ENCODE measurements around the gene CCDC197.

Gene CCDC197

GRCh38 chr14:94029265-94029664 lies 32.2 kb downstream of the CCDC197 start:
- H3K4me3 ChIP-seq (ENCODE audit: low read depth in 1 of 5, low read length in 5 of 5), result no peak overlapping the region
- H3K9ac ChIP-seq (ENCODE audit: low read length in 5 of 5), result no peak overlapping the region
- no peaks in the 10 kb centered on the region for H3K36me3 ChIP-seq (ENCODE audit: control insufficient read depth in 5 of 5, insufficient read depth in 5 of 5, low read length in 5 of 5)
- H3K9me3 ChIP-seq (ENCODE audit: control insufficient read depth in 5 of 5, low read length in 5 of 5), result no peaks in the 10 kb centered on the region
- no peaks in the 10 kb centered on the region for H3K27me3 ChIP-seq (ENCODE audit: control insufficient read depth in 5 of 5, insufficient read depth in 4 of 5, low read length in 5 of 5)
- H3K4me1 ChIP-seq (ENCODE audit: control insufficient read depth in 5 of 5, insufficient read depth in 5 of 5, low read length in 5 of 5), result peaks cover 0 to 25% (median 16%) of the 10 kb centered on the region in 5 donors
- H3K27ac ChIP-seq (ENCODE audit: low read depth, low read length), result no peak overlapping the region

GRCh38 chr14:94029671-94030203 lies 32.6 kb downstream of the CCDC197 start:
- Histone ChIP-seq H3K4me1 (ENCODE audit: control insufficient read depth in 5 of 5, insufficient read depth in 5 of 5, low read length in 5 of 5) (peaks cover 0 to 25% (median 16%) of the 10 kb centered on the region in 5 donors), H3K27ac (ENCODE audit: low read depth, low read length) (no peak overlapping the region), H3K9ac (ENCODE audit: low read length in 5 of 5) (no peak overlapping the region), H3K27me3 (ENCODE audit: control insufficient read depth in 5 of 5, insufficient read depth in 4 of 5, low read length in 5 of 5) (no peaks in the 10 kb centered on the region), H3K36me3 (ENCODE audit: control insufficient read depth in 5 of 5, insufficient read depth in 5 of 5, low read length in 5 of 5) (no peaks in the 10 kb centered on the region), H3K4me3 (ENCODE audit: low read depth in 1 of 5, low read length in 5 of 5) (no peak overlapping the region), H3K9me3 (ENCODE audit: control insufficient read depth in 5 of 5, low read length in 5 of 5) (no peaks in the 10 kb centered on the region)

- no peak overlapping the region for H3K27ac ChIP-seq (ENCODE audit: low read depth, low read length)
- H3K27me3 ChIP-seq (ENCODE audit: control insufficient read depth in 5 of 5, insufficient read depth in 4 of 5, low read length in 5 of 5), result no peaks in the 10 kb centered on the region
- peaks cover 0 to 25% (median 16%) of the 10 kb centered on the region in 5 donors for H3K4me1 ChIP-seq (ENCODE audit: control insufficient read depth in 5 of 5, insufficient read depth in 5 of 5, low read length in 5 of 5)
- H3K4me3 ChIP-seq (ENCODE audit: low read depth in 1 of 5, low read length in 5 of 5), result no peak overlapping the region
- no peaks in the 10 kb centered on the region for H3K9me3 ChIP-seq (ENCODE audit: control insufficient read depth in 5 of 5, low read length in 5 of 5)
- H3K9ac ChIP-seq (ENCODE audit: low read length in 5 of 5), result no peak overlapping the region
- no peaks in the 10 kb centered on the region for H3K36me3 ChIP-seq (ENCODE audit: control insufficient read depth in 5 of 5, insufficient read depth in 5 of 5, low read length in 5 of 5)
Measured at GRCh38 chr14:94030571-94030970, 33.5 kb downstream of the CCDC197 start.

GRCh38 chr14:94031161-94031882 lies 34.2 kb downstream of the CCDC197 start:
- Histone ChIP-seq H3K27ac (ENCODE audit: low read depth, low read length) (no peak overlapping the region), H3K9ac (ENCODE audit: low read length in 5 of 5) (no peak overlapping the region), H3K9me3 (ENCODE audit: control insufficient read depth in 5 of 5, low read length in 5 of 5) (no peaks in the 10 kb centered on the region), H3K27me3 (ENCODE audit: control insufficient read depth in 5 of 5, insufficient read depth in 4 of 5, low read length in 5 of 5) (no peaks in the 10 kb centered on the region), H3K36me3 (ENCODE audit: control insufficient read depth in 5 of 5, insufficient read depth in 5 of 5, low read length in 5 of 5) (no peaks in the 10 kb centered on the region), H3K4me3 (ENCODE audit: low read depth in 1 of 5, low read length in 5 of 5) (no peak overlapping the region), H3K4me1 (ENCODE audit: control insufficient read depth in 5 of 5, insufficient read depth in 5 of 5, low read length in 5 of 5) (peaks cover 0 to 21% (median 14%) of the 10 kb centered on the region in 5 donors)

GRCh38 chr14:94031883-94032279 lies 34.8 kb downstream of the CCDC197 start:
- no peaks in the 10 kb centered on the region for H3K36me3 ChIP-seq (ENCODE audit: control insufficient read depth in 5 of 5, insufficient read depth in 5 of 5, low read length in 5 of 5)
- no peak overlapping the region for H3K27ac ChIP-seq (ENCODE audit: low read depth, low read length)
- no peaks in the 10 kb centered on the region for H3K9me3 ChIP-seq (ENCODE audit: control insufficient read depth in 5 of 5, low read length in 5 of 5)
- H3K27me3 ChIP-seq (ENCODE audit: control insufficient read depth in 5 of 5, insufficient read depth in 4 of 5, low read length in 5 of 5), result no peaks in the 10 kb centered on the region
- H3K9ac ChIP-seq (ENCODE audit: low read length in 5 of 5), result no peak overlapping the region
- H3K4me1 ChIP-seq (ENCODE audit: control insufficient read depth in 5 of 5, insufficient read depth in 5 of 5, low read length in 5 of 5), result peaks cover 0 to 16% (median 10%) of the 10 kb centered on the region in 5 donors
- no peak overlapping the region for H3K4me3 ChIP-seq (ENCODE audit: low read depth in 1 of 5, low read length in 5 of 5)

- H3K9ac ChIP-seq (ENCODE audit: low read length in 5 of 5), result no peak overlapping the region
- no peaks in the 10 kb centered on the region for H3K4me1 ChIP-seq (ENCODE audit: control insufficient read depth in 5 of 5, insufficient read depth in 5 of 5, low read length in 5 of 5)
- no peak overlapping the region for H3K4me3 ChIP-seq (ENCODE audit: low read depth in 1 of 5, low read length in 5 of 5)
- no peaks in the 10 kb centered on the region for H3K27me3 ChIP-seq (ENCODE audit: control insufficient read depth in 5 of 5, insufficient read depth in 4 of 5, low read length in 5 of 5)
- no peaks in the 10 kb centered on the region for H3K36me3 ChIP-seq (ENCODE audit: control insufficient read depth in 5 of 5, insufficient read depth in 5 of 5, low read length in 5 of 5)
- H3K27ac ChIP-seq (ENCODE audit: low read depth, low read length), result no peak overlapping the region
- H3K9me3 ChIP-seq (ENCODE audit: control insufficient read depth in 5 of 5, low read length in 5 of 5), result no peaks in the 10 kb centered on the region
Measured at GRCh38 chr14:94034886-94035285, 37.8 kb downstream of the CCDC197 start.

GRCh38 chr14:94036313-94037167 lies 39.4 kb downstream of the CCDC197 start:
- no peaks in the 10 kb centered on the region for H3K9me3 ChIP-seq (ENCODE audit: control insufficient read depth in 5 of 5, low read length in 5 of 5)
- H3K9ac ChIP-seq (ENCODE audit: low read length in 5 of 5), result no peak overlapping the region
- H3K27me3 ChIP-seq (ENCODE audit: control insufficient read depth in 5 of 5, insufficient read depth in 4 of 5, low read length in 5 of 5), result no peaks in the 10 kb centered on the region
- no peaks in the 10 kb centered on the region for H3K36me3 ChIP-seq (ENCODE audit: control insufficient read depth in 5 of 5, insufficient read depth in 5 of 5, low read length in 5 of 5)
- H3K27ac ChIP-seq (ENCODE audit: low read depth, low read length), result no peak overlapping the region
- peaks cover 0 to 3% (median 2%) of the 10 kb centered on the region in 5 donors for H3K4me1 ChIP-seq (ENCODE audit: control insufficient read depth in 5 of 5, insufficient read depth in 5 of 5, low read length in 5 of 5)
- no peak overlapping the region for H3K4me3 ChIP-seq (ENCODE audit: low read depth in 1 of 5, low read length in 5 of 5)

GRCh38 chr14:94037954-94038353 lies 40.9 kb downstream of the CCDC197 start:
- H3K27me3 ChIP-seq (ENCODE audit: control insufficient read depth in 5 of 5, insufficient read depth in 4 of 5, low read length in 5 of 5), result no peaks in the 10 kb centered on the region
- no peaks in the 10 kb centered on the region for H3K9me3 ChIP-seq (ENCODE audit: control insufficient read depth in 5 of 5, low read length in 5 of 5)

GRCh38 chr14:94038510-94038909 lies 41.4 kb downstream of the CCDC197 start:
- Histone ChIP-seq H3K9me3 (ENCODE audit: control insufficient read depth in 5 of 5, low read length in 5 of 5) (no peaks in the 10 kb centered on the region), H3K4me1 (ENCODE audit: control insufficient read depth in 5 of 5, insufficient read depth in 5 of 5, low read length in 5 of 5) (peaks cover 4 to 21% (median 14%) of the 10 kb centered on the region in 5 donors), H3K9ac (ENCODE audit: low read length in 5 of 5) (no peak overlapping the region), H3K4me3 (ENCODE audit: low read depth in 1 of 5, low read length in 5 of 5) (no peak overlapping the region), H3K36me3 (ENCODE audit: control insufficient read depth in 5 of 5, insufficient read depth in 5 of 5, low read length in 5 of 5) (peaks cover 0 to 3% (median under 1%) of the 10 kb centered on the region in 5 donors), H3K27me3 (ENCODE audit: control insufficient read depth in 5 of 5, insufficient read depth in 4 of 5, low read length in 5 of 5) (no peaks in the 10 kb centered on the region), H3K27ac (ENCODE audit: low read depth, low read length) (no peak overlapping the region)

More at GRCh38 chr14:94037954-94038353, 40.9 kb downstream of the CCDC197 start:
- Histone ChIP-seq H3K27ac (ENCODE audit: low read depth, low read length) (no peak overlapping the region), H3K36me3 (ENCODE audit: control insufficient read depth in 5 of 5, insufficient read depth in 5 of 5, low read length in 5 of 5) (no peaks in the 10 kb centered on the region), H3K4me1 (ENCODE audit: control insufficient read depth in 5 of 5, insufficient read depth in 5 of 5, low read length in 5 of 5) (peaks cover 4 to 18% (median 14%) of the 10 kb centered on the region in 5 donors), H3K9ac (ENCODE audit: low read length in 5 of 5) (no peak overlapping the region), H3K4me3 (ENCODE audit: low read depth in 1 of 5, low read length in 5 of 5) (no peak overlapping the region)

Data from subcutaneous abdominal adipose tissue (tissue), 5 donors.